Activated CD4-positive, alpha-beta T cell treated with anti-CD3 and anti-CD28 coated beads, Interleukin-2, amount 10 ng/mL, durations not matched to agents 7 days and 5 days (primary cell): Measurements from ENCODE around the gene EAF1. TPM values are rescaled to one million over a fixed set of nuclear protein-coding genes. Genes with fewer than 3 reads are reported as not detected.
"Not testable (repeated sequence)": the region's sequence is repeated elsewhere in the genome, so short reads cannot be mapped to it uniquely, and the experiment has no call there.

Experiments used
- CTCF ChIA-PET: fragments of 350-600 bp; sonication (Branson Sonifier 250); formaldehyde crosslinking; loops from one replicate; lab custom pipeline; 2021; ENCODE audit warnings: antibody characterized with exemption; lab: Charles Lee
- POLR2A ChIA-PET: fragments of 350-600 bp; sonication (Branson Sonifier 250); formaldehyde crosslinking; loops from one replicate; lab custom pipeline; 2021; ENCODE audit warnings: antibody characterized with exemption; lab: Charles Lee
- DNase-seq: peaks from one replicate; pipeline ENCODE4 v3.0.0-alpha.2; 2020
- H3K27ac Mint-ChIP-seq: one replicate; pipeline ENCODE4 v1.8.0; 2021; ENCODE audit warnings: mild to moderate bottlenecking, moderate library complexity, mixed read lengths
- H3K27me3 Mint-ChIP-seq: one replicate; pipeline ENCODE4 v1.8.0; 2021; ENCODE audit warnings: mixed read lengths
- H3K36me3 Mint-ChIP-seq: one replicate; pipeline ENCODE4 v1.8.0; 2021; ENCODE audit warnings: low read depth, mixed read lengths
- H3K4me1 Mint-ChIP-seq: one replicate; pipeline ENCODE4 v1.8.0; 2021; ENCODE audit warnings: mixed read lengths
- H3K4me3 Mint-ChIP-seq: one replicate; pipeline ENCODE4 v1.8.0; 2021; ENCODE audit warnings: mild to moderate bottlenecking, moderate library complexity, mixed read lengths
- H3K9me3 Mint-ChIP-seq: one replicate; pipeline ENCODE4 v1.8.0; 2021; ENCODE audit warnings: mixed read lengths
- total RNA-seq, 2 experiments: library from RNA; stranded (reverse); gene quantifications; one replicate each; pipeline ENCODE4 v1.2.3, GENCODE V29; 2021

The EAF1 gene
- total RNA-seq, 2 experiments from 2014 or later: 30.6 to 32.5 TPM

DNA sequence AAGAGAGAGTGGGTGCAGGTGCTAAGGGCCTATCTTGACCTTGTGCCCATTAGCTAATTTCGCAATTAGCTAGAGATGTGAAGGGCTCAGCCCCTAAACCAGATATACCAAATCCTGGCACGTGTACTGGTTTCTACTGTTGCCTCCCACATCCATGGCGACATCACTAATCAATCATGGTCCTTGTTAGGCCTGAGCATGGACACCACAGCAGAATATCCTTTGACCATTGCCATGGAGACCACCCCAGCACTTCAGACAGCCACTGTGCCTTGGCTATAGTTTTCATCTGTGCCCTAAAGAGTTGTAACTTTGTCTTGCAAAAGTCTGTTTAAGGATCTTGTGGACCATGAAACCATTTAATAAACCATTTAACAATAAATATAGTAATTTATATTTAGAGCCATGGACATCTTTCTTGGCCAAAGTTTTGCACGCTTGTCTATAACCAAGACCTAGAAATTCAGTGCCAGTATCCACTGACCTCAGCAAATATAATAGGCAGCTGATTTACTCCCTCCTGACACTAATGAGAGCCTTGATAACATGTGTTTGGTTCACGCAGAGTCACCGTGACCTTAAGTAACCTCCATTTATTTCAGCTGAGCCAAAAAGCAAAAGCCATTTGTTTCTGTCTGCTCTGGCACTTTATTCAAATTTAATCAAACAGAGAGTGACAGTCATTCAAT lies 50.7 kb downstream of the EAF1 start:
- no peak for DNase-seq
- Mint-ChIP-seq H3K36me3 (peaks cover 1% of the 10 kb centered on the region), H3K27ac (no peak overlapping the region), H3K9me3 (no peaks in the 10 kb centered on the region), H3K27me3 (peaks cover 20% of the 10 kb centered on the region), H3K4me3 (no peak overlapping the region), H3K4me1 (no peaks in the 10 kb centered on the region)
- ChIA-PET POLR2A (no interaction called here), CTCF (interaction anchor here (1.0 to 1.2 kb wide), 2 partner anchors 60 to 159 kb away, joined by 3 read pairs; no protein-coding TSS in a partner anchor)

DNA sequence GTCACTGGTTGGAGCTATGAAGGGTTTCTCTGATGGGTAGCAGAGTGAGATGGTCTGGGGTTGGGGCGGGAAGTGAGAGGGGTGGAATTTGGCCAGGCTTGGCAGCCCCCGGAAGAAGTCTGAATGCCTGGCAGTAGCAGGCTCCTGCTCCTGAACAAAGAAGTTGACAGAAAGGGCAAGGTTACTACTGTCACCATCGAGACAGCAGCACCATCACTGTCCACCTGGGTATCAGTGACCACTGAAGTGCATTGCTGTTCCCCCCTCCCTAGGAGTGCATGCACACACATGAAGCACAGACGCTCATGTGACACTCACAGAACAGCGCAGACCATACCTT lies 51.2 kb downstream of the EAF1 start:
- ChIA-PET CTCF (interaction anchor here (1.0 to 1.2 kb wide), 2 partner anchors 60 to 158 kb away, joined by 3 read pairs; no protein-coding TSS in a partner anchor), POLR2A (no interaction called here)
- no peak for DNase-seq
- H3K4me3 Mint-ChIP-seq: no peak overlapping the region
- peaks cover 25% of the 10 kb centered on the region for H3K27me3 Mint-ChIP-seq
- peaks cover 1% of the 10 kb centered on the region for H3K36me3 Mint-ChIP-seq
- no peak overlapping the region for H3K27ac Mint-ChIP-seq
- H3K4me1 Mint-ChIP-seq: no peaks in the 10 kb centered on the region
- H3K9me3 Mint-ChIP-seq: no peaks in the 10 kb centered on the region

DNA sequence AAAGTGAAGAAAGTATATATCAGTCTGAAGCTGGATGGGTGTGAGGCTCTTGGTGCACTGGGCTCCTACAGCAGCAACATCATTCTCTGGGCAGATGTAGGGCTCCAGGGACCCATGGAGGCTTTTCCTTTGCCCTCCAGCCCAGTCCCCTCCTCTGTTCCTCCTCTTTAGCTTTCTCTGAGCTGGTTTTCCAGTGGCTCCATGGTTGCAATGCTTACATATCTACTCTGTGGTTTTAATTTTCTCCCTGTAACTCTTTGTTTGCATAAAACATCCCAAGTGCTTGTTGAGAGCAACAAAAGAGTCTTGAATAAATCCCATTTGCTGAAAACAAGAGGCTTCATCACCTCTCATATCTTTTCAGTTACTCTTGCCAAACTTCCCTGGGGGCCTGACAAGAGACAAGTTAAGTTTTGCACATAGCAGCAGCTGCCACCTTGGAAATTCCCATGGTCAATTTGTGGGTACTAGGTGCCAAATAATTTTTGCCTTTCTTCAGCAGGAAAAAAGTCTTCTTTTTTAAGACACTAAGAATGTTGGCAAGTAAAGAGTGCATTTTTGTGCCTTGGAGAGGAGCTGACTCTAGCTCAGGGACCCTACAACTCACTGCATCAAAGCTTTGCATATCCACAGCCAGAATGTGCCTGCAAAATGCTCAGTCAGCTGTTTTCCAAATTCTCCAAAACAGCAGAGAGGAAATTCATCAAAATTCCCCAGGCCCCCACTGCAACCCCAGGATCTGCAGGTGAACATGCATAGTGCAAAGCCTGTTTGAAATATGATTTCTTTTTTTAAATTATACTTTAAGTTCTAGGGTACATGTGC lies 52.2 kb downstream of the EAF1 start:
- no peak for DNase-seq
- no peak overlapping the region for H3K4me3 Mint-ChIP-seq
- H3K36me3 Mint-ChIP-seq: peaks cover 1% of the 10 kb centered on the region
- H3K9me3 Mint-ChIP-seq: no peaks in the 10 kb centered on the region
- H3K27me3 Mint-ChIP-seq: peaks cover 33% of the 10 kb centered on the region
- CTCF ChIA-PET: interaction anchor here (0.6 to 1.0 kb wide), 3 partner anchors 16 to 157 kb away, joined by 3 read pairs; no protein-coding TSS in a partner anchor
- no peaks in the 10 kb centered on the region for H3K4me1 Mint-ChIP-seq
- POLR2A ChIA-PET: no interaction called here
- H3K27ac Mint-ChIP-seq: no peak overlapping the region

DNA sequence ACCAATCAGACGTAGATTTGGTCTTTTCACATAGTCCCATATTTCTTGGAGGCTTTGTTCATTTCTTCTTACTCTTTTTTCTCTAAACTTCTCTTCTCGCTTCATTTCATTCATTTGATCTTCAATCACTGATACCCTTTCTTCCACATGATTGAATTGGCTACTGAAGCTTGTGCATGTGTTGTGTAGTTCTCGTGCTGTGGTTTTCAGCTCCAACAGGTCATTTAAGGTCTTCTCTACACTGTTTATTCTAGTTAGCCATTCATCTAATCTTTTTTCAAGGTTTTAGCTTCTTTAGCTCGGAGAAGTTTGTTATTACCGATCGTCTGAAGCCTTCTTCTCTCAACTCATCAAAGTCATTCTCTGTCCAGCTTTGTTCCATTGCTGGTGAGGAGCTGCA lies 57.2 kb downstream of the EAF1 start:
- CTCF ChIA-PET: interaction anchor here (1.5 kb wide), 1 partner anchor 12 kb away, joined by 3 read pairs; no protein-coding TSS in a partner anchor
- peaks cover 33% of the 10 kb centered on the region for H3K27me3 Mint-ChIP-seq

DNA sequence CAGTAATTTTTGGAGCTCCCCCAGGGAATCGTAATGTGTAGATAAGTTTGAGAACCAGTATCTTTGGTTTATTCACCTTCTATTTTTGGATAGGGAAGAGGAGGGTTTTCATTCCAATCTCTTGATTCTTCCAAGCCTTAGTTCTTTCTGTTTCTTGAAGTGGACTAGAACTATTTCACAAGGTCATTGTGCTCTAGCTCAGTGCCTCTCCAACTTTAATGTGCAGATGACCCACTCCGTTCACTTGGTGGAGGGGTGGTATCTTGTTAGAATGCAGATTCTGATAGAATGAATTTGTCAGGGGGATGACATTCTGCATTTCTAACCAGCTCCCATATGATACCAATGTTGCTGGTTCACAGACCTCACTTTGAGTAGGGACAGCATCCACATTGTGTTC lies 58.6 kb downstream of the EAF1 start:
- no peak overlapping the region for H3K27ac Mint-ChIP-seq
- H3K9me3 Mint-ChIP-seq: no peaks in the 10 kb centered on the region
- no peaks in the 10 kb centered on the region for H3K4me1 Mint-ChIP-seq
- ChIA-PET POLR2A (no interaction called here), CTCF (interaction anchor here (0.6 to 1.5 kb wide), 2 partner anchors 10 to 84 kb away, joined by 3 to 4 read pairs; no protein-coding TSS in a partner anchor)
- DNase-seq: no peak
- H3K27me3 Mint-ChIP-seq: peaks cover 30% of the 10 kb centered on the region
- no peak overlapping the region for H3K4me3 Mint-ChIP-seq
- H3K36me3 Mint-ChIP-seq: peaks cover 1% of the 10 kb centered on the region

More for the DNA sequence above, 57.2 kb downstream of the EAF1 start:
- H3K4me1 Mint-ChIP-seq, H3K27ac Mint-ChIP-seq, H3K9me3 Mint-ChIP-seq, H3K36me3 Mint-ChIP-seq, POLR2A ChIA-PET, DNase-seq, H3K4me3 Mint-ChIP-seq: not testable (repeated sequence)

DNA sequence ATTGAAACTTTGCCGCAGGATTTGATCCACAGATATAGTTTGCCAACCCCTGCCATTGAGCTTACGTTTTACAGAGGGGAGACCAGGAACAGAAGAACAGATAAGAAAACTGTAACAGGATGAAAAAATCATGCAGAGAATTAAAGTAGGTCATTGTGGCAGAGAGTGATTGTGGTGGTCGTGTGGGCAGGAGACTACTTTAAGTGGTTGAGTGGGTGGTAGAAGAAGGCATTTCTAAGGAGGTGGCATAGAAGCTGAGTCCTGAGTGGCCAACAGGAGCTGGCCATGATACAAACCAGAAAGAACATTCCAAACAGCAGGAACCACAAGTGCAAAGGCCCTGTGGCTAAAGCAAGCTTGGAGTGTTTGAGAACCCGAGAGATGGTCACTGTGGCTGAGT lies 59.6 kb downstream of the EAF1 start:
- H3K9me3 Mint-ChIP-seq: no peaks in the 10 kb centered on the region
- no peaks in the 10 kb centered on the region for H3K4me1 Mint-ChIP-seq
- H3K36me3 Mint-ChIP-seq: peaks cover 1% of the 10 kb centered on the region
- H3K27ac Mint-ChIP-seq: no peak overlapping the region
- CTCF ChIA-PET: no interaction called here
- H3K27me3 Mint-ChIP-seq: peaks cover 22% of the 10 kb centered on the region
- no peak for DNase-seq
- no peak overlapping the region for H3K4me3 Mint-ChIP-seq
- POLR2A ChIA-PET: no interaction called here

DNA sequence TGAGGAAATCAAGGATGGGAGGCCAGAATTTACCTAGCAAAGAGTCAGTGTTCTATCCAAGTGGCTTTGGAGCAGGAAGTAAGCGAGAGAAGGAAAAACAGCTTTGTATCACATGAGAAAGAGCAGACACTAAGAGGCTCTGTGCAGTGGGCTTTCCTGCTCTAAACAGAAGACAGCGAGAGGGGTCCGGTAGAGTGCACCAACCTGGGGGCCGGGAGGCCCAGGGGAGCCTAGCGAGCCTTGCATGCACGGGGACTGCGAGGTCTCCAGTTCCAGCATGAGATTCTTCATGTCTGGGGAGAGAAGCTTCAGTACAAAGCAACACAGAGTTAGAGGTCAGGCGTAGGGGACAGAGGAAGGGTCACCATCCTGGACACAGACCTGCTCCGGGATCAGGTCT lies 60.6 kb downstream of the EAF1 start:
- ChIA-PET POLR2A (no interaction called here), CTCF (no interaction called here)
- Mint-ChIP-seq H3K4me1 (no peaks in the 10 kb centered on the region), H3K9me3 (no peaks in the 10 kb centered on the region), H3K4me3 (no peak overlapping the region), H3K27me3 (peaks cover 15% of the 10 kb centered on the region), H3K27ac (no peak overlapping the region), H3K36me3 (no peaks in the 10 kb centered on the region)
- no peak for DNase-seq

DNA sequence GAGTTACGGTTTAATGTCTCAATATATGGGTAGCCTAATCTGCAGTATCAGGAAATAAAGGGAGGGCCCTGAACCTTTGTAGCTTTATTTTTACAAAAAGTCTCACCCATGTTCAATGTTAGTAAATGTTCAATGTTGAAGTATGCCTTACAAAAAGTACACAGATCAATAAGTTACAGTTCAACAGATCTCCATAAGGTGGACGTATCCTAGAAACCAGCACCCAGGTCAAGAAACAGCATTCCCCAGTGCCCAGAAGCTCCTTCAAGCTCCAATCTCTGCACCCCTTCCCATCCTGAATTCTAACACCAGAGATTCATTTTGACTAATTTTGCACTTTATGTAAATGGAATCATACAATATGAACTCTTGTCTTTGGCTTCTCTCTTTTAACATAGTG lies 62.8 kb downstream of the EAF1 start:
- Mint-ChIP-seq H3K4me3 (no peak overlapping the region), H3K27me3 (no peaks in the 10 kb centered on the region), H3K9me3 (no peaks in the 10 kb centered on the region), H3K4me1 (peaks cover 6% of the 10 kb centered on the region), H3K36me3 (no peaks in the 10 kb centered on the region), H3K27ac (no peak overlapping the region)
- ChIA-PET CTCF (no interaction called here), POLR2A (no interaction called here)
- DNase-seq: no peak

DNA sequence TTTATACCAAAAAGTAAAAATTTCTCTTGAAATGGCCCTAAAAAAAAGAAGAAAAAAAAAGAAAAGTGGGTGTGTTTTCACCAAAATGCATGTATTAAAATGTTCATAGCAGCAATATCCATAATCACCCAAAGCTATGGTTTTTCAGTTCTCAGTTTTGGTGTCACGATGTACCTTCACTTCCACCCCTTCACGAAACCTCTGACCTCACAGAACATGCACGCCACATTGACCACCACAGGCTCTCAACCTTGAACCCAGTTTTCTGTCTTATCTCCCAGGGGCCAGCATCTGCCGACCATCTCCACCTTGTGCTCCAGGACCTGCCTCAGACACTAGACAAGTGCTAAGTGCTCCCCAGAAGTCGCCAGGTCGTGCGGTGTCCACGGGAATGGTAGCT lies 63.7 kb downstream of the EAF1 start:
- no peak for DNase-seq
- Mint-ChIP-seq H3K4me1 (peaks cover 6% of the 10 kb centered on the region), H3K27me3 (no peaks in the 10 kb centered on the region), H3K36me3 (no peaks in the 10 kb centered on the region), H3K9me3 (no peaks in the 10 kb centered on the region), H3K27ac (no peak overlapping the region), H3K4me3 (no peak overlapping the region)
- CTCF ChIA-PET: no interaction called here
- POLR2A ChIA-PET: no interaction called here

Other genes with a start within 250 kb of the EAF1 start
- 10 to 100 TPM; 25.0 to 27.0 TPM for gene CAPN7, start 221.4 kb upstream of the EAF1 start, total RNA-seq
- 10 to 100 TPM; 33.8 to 38.2 TPM for gene SH3BP5, start 95.0 kb upstream of the EAF1 start, total RNA-seq
- 10 to 100 TPM; 15.8 to 19.4 TPM for gene METTL6, start 54 bp upstream of the EAF1 start, total RNA-seq
- gene COLQ, start 94.1 kb downstream of the EAF1 start, total RNA-seq: 1 to 10 TPM; 3.3 to 4.3 TPM
- 10 to 100 TPM; 23.1 to 25.5 TPM for gene HACL1, start 174.0 kb downstream of the EAF1 start, total RNA-seq
- gene BTD, start 174.1 kb downstream of the EAF1 start, total RNA-seq: 1 to 10 TPM; 6.6 to 8.1 TPM